ENCODE results near the gene SH3RF3. TPM values are rescaled to one million over a fixed set of nuclear protein-coding genes. Genes with fewer than 3 reads are reported as not detected.

Gene SH3RF3
- total RNA-seq, 4 donors from 2014 or later: 2.2 to 6.1 (median 4.2) TPM

DNA sequence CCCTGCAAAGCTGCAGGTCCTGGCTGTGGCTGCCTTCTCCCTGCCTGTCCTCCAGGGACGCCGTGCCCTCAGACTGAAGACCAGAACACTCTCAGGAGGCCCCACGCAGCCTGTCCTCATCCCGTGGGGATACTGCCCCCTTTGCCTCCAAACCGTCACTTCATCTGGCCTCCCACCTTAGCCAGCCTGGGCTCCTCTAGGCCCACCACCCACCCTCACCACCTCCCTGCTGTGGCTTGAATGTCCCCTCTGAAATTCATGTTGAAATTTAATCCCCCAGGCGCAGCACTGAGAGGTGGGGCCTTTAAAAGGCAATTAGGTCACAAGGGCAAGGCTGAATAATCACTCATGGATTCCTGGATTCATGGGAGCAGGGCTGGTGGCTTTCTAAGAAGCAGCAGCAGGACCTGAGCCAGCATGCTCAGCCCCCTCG is 286.6 kb downstream of the SH3RF3 start:
- Histone ChIP-seq H3K9me3 (no peaks in the 10 kb centered on the region), H3K4me3 (no peak overlapping the region), H3K27me3 (no peaks in the 10 kb centered on the region), H3K36me3 (no peaks in the 10 kb centered on the region), H3K27ac (no peak overlapping the region), H3K4me1 (no peaks in the 10 kb centered on the region)
- no peak for DNase-seq (ENCODE audit: low spot score in 2 of 2)
- 94% methylated on average over 7 of the region's 7 CpGs for WGBS
- TF ChIP-seq POLR2A (IDR thresholded peaks at IDR 0.05): no peak
- no peak for TF ChIP-seq EP300 (IDR thresholded peaks at IDR 0.05)
- TF ChIP-seq, protein P1, sequence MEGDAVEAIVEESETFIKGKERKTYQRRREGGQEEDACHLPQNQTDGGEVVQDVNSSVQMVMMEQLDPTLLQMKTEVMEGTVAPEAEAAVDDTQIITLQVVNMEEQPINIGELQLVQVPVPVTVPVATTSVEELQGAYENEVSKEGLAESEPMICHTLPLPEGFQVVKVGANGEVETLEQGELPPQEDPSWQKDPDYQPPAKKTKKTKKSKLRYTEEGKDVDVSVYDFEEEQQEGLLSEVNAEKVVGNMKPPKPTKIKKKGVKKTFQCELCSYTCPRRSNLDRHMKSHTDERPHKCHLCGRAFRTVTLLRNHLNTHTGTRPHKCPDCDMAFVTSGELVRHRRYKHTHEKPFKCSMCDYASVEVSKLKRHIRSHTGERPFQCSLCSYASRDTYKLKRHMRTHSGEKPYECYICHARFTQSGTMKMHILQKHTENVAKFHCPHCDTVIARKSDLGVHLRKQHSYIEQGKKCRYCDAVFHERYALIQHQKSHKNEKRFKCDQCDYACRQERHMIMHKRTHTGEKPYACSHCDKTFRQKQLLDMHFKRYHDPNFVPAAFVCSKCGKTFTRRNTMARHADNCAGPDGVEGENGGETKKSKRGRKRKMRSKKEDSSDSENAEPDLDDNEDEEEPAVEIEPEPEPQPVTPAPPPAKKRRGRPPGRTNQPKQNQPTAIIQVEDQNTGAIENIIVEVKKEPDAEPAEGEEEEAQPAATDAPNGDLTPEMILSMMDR (IDR thresholded peaks at IDR 0.05): no peak
- TF ChIP-seq POLR2AphosphoS5 (IDR thresholded peaks at IDR 0.05): no peak

DNA sequence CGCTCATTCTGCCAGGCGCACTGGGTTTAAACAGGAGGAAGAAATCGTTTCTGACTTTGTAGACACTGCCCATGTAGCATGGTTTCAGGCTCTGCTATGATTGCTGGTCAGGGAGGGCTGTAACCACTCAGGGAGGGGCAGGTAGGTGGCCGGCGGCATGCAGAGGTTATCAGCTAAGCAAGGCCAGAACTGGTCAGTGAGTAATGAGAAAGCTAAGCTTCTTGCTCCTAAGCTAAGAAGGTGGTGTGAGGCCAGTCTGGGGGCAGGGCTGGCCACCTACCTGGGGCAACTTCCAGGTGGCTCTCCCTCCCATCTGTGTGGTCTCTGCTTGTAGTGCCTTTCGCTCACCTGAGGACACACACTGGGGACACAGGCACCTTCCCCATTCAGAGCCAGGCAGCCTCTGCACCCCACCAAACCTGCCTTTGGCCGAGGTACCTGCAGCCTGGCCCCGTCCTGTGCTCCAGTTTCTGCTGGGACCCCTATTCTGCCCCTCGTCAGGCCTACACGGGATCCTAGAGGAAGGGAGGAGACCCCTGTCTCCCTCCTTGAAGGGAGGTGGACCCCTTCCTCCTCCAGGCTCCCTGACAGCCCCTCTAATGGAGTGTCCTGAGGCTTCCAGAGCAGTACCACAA is 288.8 kb downstream of the SH3RF3 start:
- H3K27ac ChIP-seq: no peak overlapping the region
- H3K4me1 ChIP-seq: no peaks in the 10 kb centered on the region
- TF ChIP-seq, protein P1 (IDR thresholded peaks at IDR 0.05): no peak
- TF ChIP-seq POLR2AphosphoS5 (IDR thresholded peaks at IDR 0.05) (no peak), EP300 (IDR thresholded peaks at IDR 0.05) (no peak), POLR2A (IDR thresholded peaks at IDR 0.05) (no peak)
- no peaks in the 10 kb centered on the region for H3K36me3 ChIP-seq
- H3K4me3 ChIP-seq: no peak overlapping the region
- H3K27me3 ChIP-seq: no peaks in the 10 kb centered on the region
- WGBS: 91% methylated on average over 10 of the region's 10 CpGs
- DNase-seq (ENCODE audit: low spot score in 2 of 2): no peak
- H3K9me3 ChIP-seq: no peaks in the 10 kb centered on the region

DNA sequence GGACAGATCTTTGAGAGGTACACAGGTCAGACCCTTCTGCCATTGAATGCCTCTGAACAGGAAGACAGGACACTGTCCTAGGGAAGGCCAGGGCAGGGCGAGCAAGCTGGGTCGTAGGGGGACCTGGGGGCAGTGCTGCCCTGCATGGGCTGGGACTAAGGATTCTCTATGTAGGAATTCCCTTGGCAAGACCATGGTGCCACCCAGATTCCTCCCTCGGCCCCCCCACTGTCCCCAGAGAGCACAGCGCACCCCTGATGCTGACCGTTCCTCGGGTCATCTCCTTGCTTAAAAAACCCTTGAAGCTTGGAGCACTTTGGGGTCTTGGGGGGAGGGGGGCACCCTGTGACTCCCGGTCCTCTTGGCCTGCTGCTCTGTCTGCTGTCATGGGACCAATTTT is 289.7 kb downstream of the SH3RF3 start:
- 79% methylated on average over 7 of the region's 7 CpGs for WGBS
- H3K4me3 ChIP-seq: no peak overlapping the region
- TF ChIP-seq POLR2A (IDR thresholded peaks at IDR 0.05) (no peak), EP300 (IDR thresholded peaks at IDR 0.05) (no peak), POLR2AphosphoS5 (IDR thresholded peaks at IDR 0.05) (no peak)
- TF ChIP-seq, protein P1 (IDR thresholded peaks at IDR 0.05): no peak
- no peak for DNase-seq (ENCODE audit: low spot score in 2 of 2)
- H3K27ac ChIP-seq: no peak overlapping the region
- no peaks in the 10 kb centered on the region for H3K27me3 ChIP-seq
- no peaks in the 10 kb centered on the region for H3K4me1 ChIP-seq
- H3K36me3 ChIP-seq: no peaks in the 10 kb centered on the region
- H3K9me3 ChIP-seq: no peaks in the 10 kb centered on the region

DNA sequence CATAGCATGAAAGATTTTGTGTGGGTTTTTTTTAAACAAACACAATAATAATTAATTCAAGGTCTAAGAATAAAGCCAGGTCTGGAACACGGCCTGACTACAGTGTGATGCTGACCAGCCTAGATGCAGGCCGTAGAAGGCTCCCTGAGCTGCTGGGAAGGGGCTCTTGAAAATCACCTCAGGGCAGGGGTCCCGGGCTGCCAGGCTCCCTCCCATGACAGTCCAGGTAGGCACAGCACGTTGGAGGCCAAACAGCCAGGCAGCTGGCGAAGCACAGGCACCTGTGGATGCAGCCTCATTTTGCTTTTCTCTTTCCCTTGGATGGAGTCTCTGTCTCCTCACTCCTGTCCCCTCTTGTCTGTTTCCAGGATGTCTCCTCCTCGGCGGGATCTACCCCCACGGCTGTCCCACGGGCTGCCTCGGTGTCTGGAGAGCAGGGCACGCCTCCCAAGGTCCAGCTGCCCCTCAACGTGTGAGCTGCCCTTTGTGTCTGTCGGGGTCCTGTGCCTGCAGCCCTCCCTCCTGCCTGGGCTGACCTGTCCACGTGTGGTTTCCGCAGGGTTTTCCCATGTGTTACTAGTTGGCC is 290.3 kb downstream of the SH3RF3 start:
- TF ChIP-seq POLR2AphosphoS5 (IDR thresholded peaks at IDR 0.05) (no peak), EP300 (IDR thresholded peaks at IDR 0.05) (no peak), POLR2A (IDR thresholded peaks at IDR 0.05) (no peak)
- TF ChIP-seq, protein P1 (IDR thresholded peaks at IDR 0.05): no peak
- H3K27me3 ChIP-seq: no peaks in the 10 kb centered on the region
- WGBS: 87% methylated on average over 15 of the region's 15 CpGs

DNA sequence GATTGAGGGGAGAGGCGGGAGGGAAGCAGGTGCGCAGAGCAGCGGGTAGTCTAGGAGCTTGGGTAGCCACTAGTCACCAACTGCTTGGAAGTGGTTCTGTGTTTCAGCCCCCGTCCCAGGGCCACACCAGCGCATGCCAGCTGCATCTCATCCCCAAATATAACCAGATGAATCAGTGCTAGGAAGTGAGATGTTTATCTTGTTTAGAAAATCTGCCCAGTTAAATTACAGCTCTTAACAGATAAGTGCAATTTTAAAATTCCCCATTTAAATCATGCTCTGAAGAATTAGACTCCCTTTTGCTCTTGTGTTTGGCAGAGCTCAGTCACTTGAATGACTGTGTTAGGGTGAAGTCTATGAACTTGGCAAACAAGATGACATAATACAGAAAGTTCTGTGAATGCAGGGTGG is 291.0 kb downstream of the SH3RF3 start:
- TF ChIP-seq POLR2A (IDR thresholded peaks at IDR 0.05) (no peak), EP300 (IDR thresholded peaks at IDR 0.05) (no peak), POLR2AphosphoS5 (IDR thresholded peaks at IDR 0.05) (no peak)
- TF ChIP-seq, protein P1 (IDR thresholded peaks at IDR 0.05): no peak
- Histone ChIP-seq H3K4me1 (no peaks in the 10 kb centered on the region), H3K4me3 (no peak overlapping the region), H3K27ac (no peak overlapping the region), H3K27me3 (no peaks in the 10 kb centered on the region), H3K36me3 (no peaks in the 10 kb centered on the region), H3K9me3 (no peaks in the 10 kb centered on the region)
- no peak for DNase-seq (ENCODE audit: low spot score in 2 of 2)
- WGBS: 41% methylated on average over 5 of the region's 5 CpGs

More for the DNA sequence above, 290.3 kb downstream of the SH3RF3 start:
- DNase-seq (ENCODE audit: low spot score in 2 of 2): no peak
- Histone ChIP-seq H3K4me3 (no peak overlapping the region), H3K36me3 (no peaks in the 10 kb centered on the region), H3K27ac (no peak overlapping the region), H3K4me1 (no peaks in the 10 kb centered on the region), H3K9me3 (no peaks in the 10 kb centered on the region)
